HEK293T (cell line): ENCODE measurements around the gene IP6K3.

Source experiments
- CTCF ChIA-PET: fragments of 350-600 bp; formaldehyde crosslinking; extraction: SDS; loops from one replicate; lab custom pipeline; 2021; ENCODE audit warnings: antibody characterized with exemption, inconsistent platforms; lab: Yijun Ruan, JAX
- POLR2A ChIA-PET: fragments of 350-600 bp; formaldehyde crosslinking; extraction: SDS; loops from one replicate; lab custom pipeline; 2020; ENCODE audit warnings: antibody characterized with exemption, inconsistent platforms; lab: Yijun Ruan, JAX
- DNase-seq: peaks from one replicate; pipeline ENCODE4 v3.0.0; 2012; ENCODE audit warnings: mixed read lengths; ENCODE audit errors: extremely low spot score
- ARNT ChIP-seq: fragments of 450-650 bp; IDR thresholded peaks from 2 replicates; pipeline ENCODE4 v1.6.1; 2017; ENCODE audit warnings: mild to moderate bottlenecking
- BHLHE40 ChIP-seq: fragments of 450-650 bp; IDR thresholded peaks from 2 replicates; pipeline ENCODE4 v1.6.1; 2016; ENCODE audit warnings: mild to moderate bottlenecking, moderate library complexity, borderline replicate concordance
- CTBP1 ChIP-seq: fragments of 450-650 bp; IDR thresholded peaks from 2 replicates; pipeline ENCODE4 v1.6.1; 2016; ENCODE audit warnings: borderline replicate concordance
- ELF4 ChIP-seq: fragments of 450-650 bp; IDR thresholded peaks from 2 replicates; pipeline ENCODE4 v1.6.1; 2017; ENCODE audit warnings: antibody characterized with exemption
- FOXA1 ChIP-seq: fragments of 450-650 bp; IDR thresholded peaks from 2 replicates; pipeline ENCODE4 v1.6.1; 2016; ENCODE audit warnings: mild to moderate bottlenecking
- FOXK2 ChIP-seq: fragments of 450-650 bp; IDR thresholded peaks from 2 replicates; pipeline ENCODE4 v1.6.1; 2016; ENCODE audit warnings: mild to moderate bottlenecking
- FOXM1 ChIP-seq: fragments of 450-650 bp; IDR thresholded peaks from 2 replicates; pipeline ENCODE4 v1.6.1; 2017; ENCODE audit warnings: mild to moderate bottlenecking, borderline replicate concordance
- HDGF ChIP-seq: fragments of 450-650 bp; IDR thresholded peaks from 2 replicates; pipeline ENCODE4 v1.6.1; 2017; ENCODE audit warnings: antibody characterized with exemption, borderline replicate concordance
- L3MBTL2 ChIP-seq: fragments of 450-650 bp; conservative IDR thresholded peaks from 2 replicates; pipeline ENCODE4 v1.6.1; 2016; ENCODE audit warnings: mild to moderate bottlenecking
- LEF1 ChIP-seq: fragments of 450-650 bp; IDR thresholded peaks from 2 replicates; pipeline ENCODE4 v1.6.1; 2017; ENCODE audit warnings: mild to moderate bottlenecking, borderline replicate concordance
- NFRKB ChIP-seq: fragments of 450-650 bp; IDR thresholded peaks from 2 replicates; pipeline ENCODE4 v1.6.1; 2016; ENCODE audit warnings: mild to moderate bottlenecking, moderate library complexity
- PKNOX1 ChIP-seq: fragments of 450-650 bp; IDR thresholded peaks from 2 replicates; pipeline ENCODE4 v1.6.1; 2016
- SP1 ChIP-seq: fragments of 450-650 bp; IDR thresholded peaks from 2 replicates; pipeline ENCODE4 v1.6.1; 2017
- SUZ12 ChIP-seq: fragments of 450-650 bp; IDR thresholded peaks from 2 replicates; pipeline ENCODE4 v1.6.1; 2016; ENCODE audit warnings: mild to moderate bottlenecking
- TARDBP ChIP-seq: fragments of 450-650 bp; IDR thresholded peaks from 2 replicates; pipeline ENCODE4 v1.6.1; 2016
- ZNF384 ChIP-seq: fragments of 450-650 bp; IDR thresholded peaks from 2 replicates; pipeline ENCODE4 v1.6.1; 2016

The IP6K3 gene

GRCh38 chr6:33678932-33679490 lies 67.7 kb downstream of the IP6K3 start:
- TF ChIP-seq ZNF384, result no peak
- TF ChIP-seq HDGF, result no peak
- no peak for TF ChIP-seq FOXK2
- no peak for TF ChIP-seq FOXM1
- no peak for TF ChIP-seq NFRKB
- TF ChIP-seq ARNT, result no peak
- no peak for TF ChIP-seq CTBP1
- no peak for TF ChIP-seq SP1
- TF ChIP-seq LEF1, result no peak
- TF ChIP-seq ELF4, result no peak
- no peak for TF ChIP-seq SUZ12
- TF ChIP-seq TARDBP, result no peak
- no peak for TF ChIP-seq L3MBTL2
- no peak for TF ChIP-seq FOXA1
- TF ChIP-seq PKNOX1, result no peak
- DNase-seq, result no peak
- ChIA-PET POLR2A (no interaction called here), CTCF (no interaction called here)

- DNase-seq, result no peak
- CTCF ChIA-PET, result no interaction called here
- no peak for TF ChIP-seq ARNT
- TF ChIP-seq FOXK2, result no peak
- no peak for TF ChIP-seq SP1
- no peak for TF ChIP-seq ELF4
- TF ChIP-seq L3MBTL2, result no peak
- TF ChIP-seq HDGF, result no peak
- TF ChIP-seq LEF1, result no peak
- no peak for TF ChIP-seq PKNOX1
- no peak for TF ChIP-seq BHLHE40
These were observed 68.3 kb downstream of the IP6K3 start for GRCh38 chr6:33678233-33678931.

GRCh38 chr6:33677689-33678088 lies 69.0 kb downstream of the IP6K3 start:
- CTCF ChIA-PET, result no interaction called here
- TF ChIP-seq FOXA1 (no peak), NFRKB (no peak), FOXK2 (no peak), LEF1 (no peak), CTBP1 (no peak)
- POLR2A ChIA-PET, result no interaction called here
- DNase-seq, result no peak

More at GRCh38 chr6:33678233-33678931, 68.3 kb downstream of the IP6K3 start:
- POLR2A ChIA-PET, result no interaction called here

GRCh38 chr6:33677143-33677660 lies 69.5 kb downstream of the IP6K3 start:
- TF ChIP-seq L3MBTL2 (no peak), BHLHE40 (no peak), ARNT (no peak), SUZ12 (no peak), CTBP1 (no peak), ZNF384 (no peak), SP1 (no peak)
- ChIA-PET POLR2A (no interaction called here), CTCF (no interaction called here)
- DNase-seq, result no peak

GRCh38 chr6:33676416-33677142 lies 70.1 kb downstream of the IP6K3 start:
- POLR2A ChIA-PET, result interaction anchor here (1.0 kb wide), 1 partner anchor 35 kb away, joined by 4 read pairs; the partner anchor contains the start of gene UQCC2
- CTCF ChIA-PET, result no interaction called here
- TF ChIP-seq FOXM1 (no peak), HDGF (no peak), SUZ12 (no peak), FOXK2 (no peak), LEF1 (no peak), ARNT (no peak), NFRKB (no peak), ZNF384 (no peak)
- DNase-seq, result no peak

GRCh38 chr6:33675968-33676367 lies 70.7 kb downstream of the IP6K3 start:
- DNase-seq, result no peak
- CTCF ChIA-PET, result no interaction called here
- TF ChIP-seq ZNF384 (no peak), FOXK2 (no peak), SP1 (no peak), PKNOX1 (no peak), LEF1 (no peak), SUZ12 (no peak), ARNT (no peak), TARDBP (no peak), ELF4 (no peak), NFRKB (no peak), HDGF (no peak)
- POLR2A ChIA-PET, result interaction anchor here (1.0 kb wide), 1 partner anchor 35 kb away, joined by 4 read pairs; the partner anchor contains the start of gene UQCC2
